MCF 10A (cell line): ENCODE results near the gene CNNM2. TPM values are rescaled to one million over a fixed set of nuclear protein-coding genes. Genes with fewer than 3 reads are reported as not detected.

Experiments
- BruUV-seq: library from RNA; stranded (reverse); fragments of 400-500 nt; replicated peaks from 2 replicates; lab custom pipeline; 2021; lab: Mats Ljungman, UMichigan
- CTCF ChIA-PET: fragments of 300-600 bp; sonication (Branson Sonifier 250); formaldehyde crosslinking; extraction: SDS; loops from one replicate; lab custom pipeline; 2021; ENCODE audit warnings: antibody characterized with exemption, inconsistent platforms; lab: Yijun Ruan, JAX
- POLR2A ChIA-PET: fragments of 300-600, 350-650 bp; sonication (Branson Sonifier 250); formaldehyde crosslinking; extraction: SDS; loops from one replicate; lab custom pipeline; 2020; ENCODE audit warnings: antibody characterized with exemption, inconsistent platforms; lab: Yijun Ruan, JAX
- DNase-seq: peaks from one replicate; pipeline ENCODE4 v3.0.0-alpha.2; 2018; ENCODE audit not compliant: unreplicated experiment
- H3K27ac Mint-ChIP-seq: one replicate; pipeline ENCODE4 v1.8.0; 2022; ENCODE audit warnings: mild to moderate bottlenecking, low read depth, mixed read lengths; ENCODE audit not compliant: unreplicated experiment
- H3K27me3 Mint-ChIP-seq: one replicate; pipeline ENCODE4 v1.8.0; 2022; ENCODE audit warnings: mixed read lengths; ENCODE audit not compliant: insufficient read depth, unreplicated experiment
- H3K36me3 Mint-ChIP-seq: one replicate; pipeline ENCODE4 v1.8.0; 2022; ENCODE audit warnings: mild to moderate bottlenecking, moderate library complexity, mixed read lengths; ENCODE audit not compliant: insufficient read depth, unreplicated experiment
- H3K4me1 Mint-ChIP-seq: one replicate; pipeline ENCODE4 v1.8.0; 2022; ENCODE audit warnings: mixed read lengths; ENCODE audit not compliant: insufficient read depth, unreplicated experiment
- H3K4me3 Mint-ChIP-seq: one replicate; pipeline ENCODE4 v1.8.0; 2022; ENCODE audit warnings: mild to moderate bottlenecking, moderate library complexity, mixed read lengths; ENCODE audit not compliant: unreplicated experiment
- H3K9me3 Mint-ChIP-seq: one replicate; pipeline ENCODE4 v1.8.0; 2022; ENCODE audit warnings: mixed read lengths; ENCODE audit not compliant: unreplicated experiment
- CTCF ChIP-seq: fragments of 200-600 bp; IDR thresholded peaks from one replicate; pipeline ENCODE4 v1.8.0; 2022; ENCODE audit warnings: antibody characterized with exemption, mild to moderate bottlenecking; ENCODE audit not compliant: unreplicated experiment
- intact Hi-C: fragments of 100-400 bp; cut with micrococcal nuclease; formaldehyde crosslinking; loops from 2 replicates; pipeline ENCODE4 v1.14.1; 2022
- total RNA-seq: library from RNA; stranded (reverse); gene quantifications from 2 replicates; pipeline ENCODE4 v1.2.3, GENCODE V29; 2022

The CNNM2 gene
- total RNA-seq, 1 experiment from 2014 or later: 5.6 TPM

- no peaks in the 10 kb centered on the region for H3K27me3 Mint-ChIP-seq
- no peaks in the 10 kb centered on the region for H3K9me3 Mint-ChIP-seq
- TF ChIP-seq CTCF: peak; percentile 72
- no peaks in the 10 kb centered on the region for H3K36me3 Mint-ChIP-seq
- DNase-seq: peak; percentile 59
- no peak overlapping the region for H3K27ac Mint-ChIP-seq
- POLR2A ChIA-PET: interaction anchor here (0.5 to 2.8 kb wide), 2 partner anchors 152 to 193 kb away, joined by 3 to 13 read pairs; partner anchors contain the start of gene CNNM2
- CTCF ChIA-PET: interaction anchor here (0.6 to 3.9 kb wide), 21 partner anchors 9 to 591 kb away, joined by 3 to 52 read pairs (median 3); partner anchors contain the start of gene CNNM2
- BruUV-seq: no TSS peak
- intact Hi-C loops: loop anchor here (1.0 to 10.0 kb wide), 4 partner anchors 175 to 415 kb away; no protein-coding TSS in a partner anchor
- no peaks in the 10 kb centered on the region for H3K4me1 Mint-ChIP-seq
- no peak overlapping the region for H3K4me3 Mint-ChIP-seq
These were observed 151.6 kb downstream of the CNNM2 start for GRCh38 chr10:103069453-103070331.

DNA sequence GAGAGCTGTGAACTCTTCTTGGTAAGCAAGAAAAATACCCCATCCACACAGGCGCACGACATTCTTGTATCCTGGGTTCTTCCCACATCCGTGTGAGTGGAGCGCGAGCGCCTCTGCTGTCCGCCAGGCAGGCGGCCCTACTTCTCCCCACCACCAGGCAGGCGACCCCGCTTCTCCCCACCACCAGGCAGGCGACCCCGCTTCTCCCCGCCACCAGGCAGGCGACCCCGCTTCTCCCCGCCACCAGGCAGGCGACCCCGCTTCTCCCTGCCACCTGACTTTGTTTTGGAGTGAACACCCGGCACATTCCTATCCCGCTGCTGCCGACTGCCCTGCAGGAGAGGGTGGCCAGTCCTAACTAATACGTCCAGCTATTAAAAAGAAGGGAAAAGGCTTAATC is 154.2 kb downstream of the CNNM2 start:
- Mint-ChIP-seq H3K27me3 (no peaks in the 10 kb centered on the region), H3K27ac (no peak overlapping the region), H3K4me3 (no peak overlapping the region), H3K9me3 (no peaks in the 10 kb centered on the region), H3K4me1 (no peaks in the 10 kb centered on the region), H3K36me3 (peaks cover 3% of the 10 kb centered on the region)
- DNase-seq: no peak
- ChIA-PET CTCF (interaction anchor here (0.7 to 1.7 kb wide), 6 partner anchors 155 to 261 kb away, joined by 3 to 10 read pairs (median 4); partner anchors contain the start of gene CNNM2), POLR2A (interaction anchor here (1.3 kb wide), 1 partner anchor 154 kb away, joined by 4 read pairs; the partner anchor contains the start of gene CNNM2)
- intact Hi-C loops: no loop called here
- no peak for TF ChIP-seq CTCF
- BruUV-seq: no TSS peak

DNA sequence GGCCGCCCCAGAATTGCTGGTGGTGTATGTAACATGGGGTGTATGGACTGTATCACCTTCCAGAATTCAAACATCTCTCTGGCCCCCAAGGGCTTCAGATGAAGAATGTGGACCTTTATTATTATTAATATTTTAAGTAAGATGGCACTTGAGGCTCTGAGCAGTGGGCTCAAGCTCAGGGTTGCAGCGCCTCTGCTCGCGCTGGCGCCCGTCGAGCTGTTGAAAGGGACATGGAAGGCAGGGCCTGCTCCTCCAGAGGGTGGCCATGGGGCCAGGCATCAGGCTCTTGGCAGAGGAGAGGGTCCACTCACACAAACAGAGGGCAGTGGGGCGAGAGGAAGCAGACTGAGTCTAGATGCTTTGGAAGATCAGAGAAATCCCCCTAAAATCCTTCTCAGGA is 154.8 kb downstream of the CNNM2 start:
- Mint-ChIP-seq H3K36me3 (peaks cover 9% of the 10 kb centered on the region), H3K9me3 (no peaks in the 10 kb centered on the region), H3K27me3 (no peaks in the 10 kb centered on the region)

More for the DNA sequence above, 154.8 kb downstream of the CNNM2 start:
- intact Hi-C loops: no loop called here
- Mint-ChIP-seq H3K27ac (no peak overlapping the region), H3K4me3 (no peak overlapping the region), H3K4me1 (no peaks in the 10 kb centered on the region)
- TF ChIP-seq CTCF: no peak
- CTCF ChIA-PET: interaction anchor here (1.0 to 1.7 kb wide), 2 partner anchors 155 to 237 kb away, joined by 3 to 10 read pairs; partner anchors contain the start of gene CNNM2
- no peak for DNase-seq
- no TSS peak for BruUV-seq
- POLR2A ChIA-PET: no interaction called here
